ENCODE results near the gene DRC3. TPM values are rescaled to one million over a fixed set of nuclear protein-coding genes. Genes with fewer than 3 reads are reported as not detected.
"Not testable (repeated sequence)": the region's sequence is repeated elsewhere in the genome, so short reads cannot be mapped to it uniquely, and the experiment has no call there.

DRC3 gene
- total RNA-seq, 1 donor from 2014 or later: 1.9 TPM

GRCh38 chr17:17939941-17940340 lies 32.7 kb upstream of the DRC3 start:
- intact Hi-C loops (cut with DNase I); DNase-seq (ENCODE audit: low spot score): not testable (repeated sequence)

- DNase-seq (ENCODE audit: low spot score): no peak
- intact Hi-C loops (cut with DNase I): no loop called here
Measured at GRCh38 chr17:17940441-17940911, 32.2 kb upstream of the DRC3 start.

GRCh38 chr17:17941015-17941414 lies 31.6 kb upstream of the DRC3 start:
- no peak for DNase-seq (ENCODE audit: low spot score)
- intact Hi-C loops (cut with DNase I): no loop called here

- intact Hi-C loops (cut with DNase I): no loop called here
- no peak for DNase-seq (ENCODE audit: low spot score)
Measured at GRCh38 chr17:17942846-17943245, 29.8 kb upstream of the DRC3 start.

GRCh38 chr17:17943281-17943984 lies 29.2 kb upstream of the DRC3 start:
- intact Hi-C loops (cut with DNase I): no loop called here
- DNase-seq (ENCODE audit: low spot score): no peak

GRCh38 chr17:17944242-17944641 lies 28.4 kb upstream of the DRC3 start:
- intact Hi-C loops (cut with DNase I): no loop called here
- DNase-seq (ENCODE audit: low spot score): no peak

GRCh38 chr17:17944743-17945142 lies 27.9 kb upstream of the DRC3 start:
- intact Hi-C loops (cut with DNase I): no loop called here
- DNase-seq (ENCODE audit: low spot score): no peak

GRCh38 chr17:17946093-17946492 lies 26.6 kb upstream of the DRC3 start:
- intact Hi-C loops (cut with DNase I): no loop called here
- no peak for DNase-seq (ENCODE audit: low spot score)

- intact Hi-C loops (cut with DNase I): no loop called here
- DNase-seq (ENCODE audit: low spot score): no peak
Measured at GRCh38 chr17:17947309-17947708, 25.4 kb upstream of the DRC3 start.

GRCh38 chr17:17947966-17948365 lies 24.7 kb upstream of the DRC3 start:
- DNase-seq (ENCODE audit: low spot score): no peak
- intact Hi-C loops (cut with DNase I): no loop called here

GRCh38 chr17:17950347-17950746 lies 22.3 kb upstream of the DRC3 start:
- intact Hi-C loops (cut with DNase I): no loop called here
- no peak for DNase-seq (ENCODE audit: low spot score)

GRCh38 chr17:17950806-17951205 lies 21.9 kb upstream of the DRC3 start:
- intact Hi-C loops (cut with DNase I): no loop called here
- no peak for DNase-seq (ENCODE audit: low spot score)

- no peak for DNase-seq (ENCODE audit: low spot score)
- intact Hi-C loops (cut with DNase I): no loop called here
Measured at GRCh38 chr17:17951524-17951923, 21.1 kb upstream of the DRC3 start.

- DNase-seq (ENCODE audit: low spot score): no peak
- intact Hi-C loops (cut with DNase I): no loop called here
Measured at GRCh38 chr17:17952691-17953090, 20.0 kb upstream of the DRC3 start.

- intact Hi-C loops (cut with DNase I): no loop called here
- DNase-seq (ENCODE audit: low spot score): no peak
Measured at GRCh38 chr17:17954079-17954478, 18.6 kb upstream of the DRC3 start.

- intact Hi-C loops (cut with DNase I); DNase-seq (ENCODE audit: low spot score): not testable (repeated sequence)
Measured at GRCh38 chr17:17955790-17956341, 16.8 kb upstream of the DRC3 start.

GRCh38 chr17:17957584-17957916 lies 15.1 kb upstream of the DRC3 start:
- DNase-seq (ENCODE audit: low spot score): no peak

GRCh38 chr17:17958982-17959381 lies 13.7 kb upstream of the DRC3 start:
- DNase-seq (ENCODE audit: low spot score): no peak
- intact Hi-C loops (cut with DNase I): no loop called here

More at GRCh38 chr17:17957584-17957916, 15.1 kb upstream of the DRC3 start:
- intact Hi-C loops (cut with DNase I): no loop called here

GRCh38 chr17:17959520-17960361 lies 12.9 kb upstream of the DRC3 start:
- no peak for DNase-seq (ENCODE audit: low spot score)
- intact Hi-C loops (cut with DNase I): no loop called here

- intact Hi-C loops (cut with DNase I): no loop called here
- no peak for DNase-seq (ENCODE audit: low spot score)
Measured at GRCh38 chr17:17960500-17961030, 12.1 kb upstream of the DRC3 start.
